Peyer's patch (tissue), 4 donors: ENCODE data around the gene ZNF667.

Source experiments
- POLR2A ChIP-seq, 2 donors: fragments of 450-650 bp; IDR thresholded peaks; one replicate each; pipeline ENCODE4 v1.5.1; 2017; ENCODE audit warnings: antibody characterized with exemption in 2 of 2, mild to moderate bottlenecking in 2 of 2, moderate library complexity in 2 of 2
- TF ChIP-seq, protein P1 (sequence below), 6 experiments: fragments of 450-650 bp in 4 of 6; fragments of 200-600 bp in 2 of 6; sonication (generic) in 1 of 6; IDR thresholded peaks; one replicate each; pipeline ENCODE4 v1.5.1; 2017 to 2019; ENCODE audit warnings: antibody characterized with exemption in 6 of 6, mild to moderate bottlenecking in 3 of 6, moderate library complexity in 1 of 6

DNA sequence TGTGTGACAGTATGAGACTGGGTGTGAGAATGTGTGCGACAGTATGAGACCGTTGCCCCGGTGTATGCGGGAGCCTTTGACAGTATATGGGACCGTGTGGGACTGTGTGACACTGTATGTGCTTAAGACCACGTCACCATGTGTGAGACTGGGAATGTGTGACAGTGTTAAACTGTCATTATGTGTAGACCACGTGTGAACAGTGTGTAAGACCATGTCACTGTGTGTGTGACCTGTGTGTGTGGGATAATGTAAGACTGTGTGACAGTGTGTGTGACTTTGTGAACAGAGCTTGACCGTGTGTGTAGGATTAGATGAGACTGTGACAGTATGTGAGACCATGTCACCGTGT lies 72.5 kb downstream of the ZNF667 start:
- TF ChIP-seq, protein P1, sequence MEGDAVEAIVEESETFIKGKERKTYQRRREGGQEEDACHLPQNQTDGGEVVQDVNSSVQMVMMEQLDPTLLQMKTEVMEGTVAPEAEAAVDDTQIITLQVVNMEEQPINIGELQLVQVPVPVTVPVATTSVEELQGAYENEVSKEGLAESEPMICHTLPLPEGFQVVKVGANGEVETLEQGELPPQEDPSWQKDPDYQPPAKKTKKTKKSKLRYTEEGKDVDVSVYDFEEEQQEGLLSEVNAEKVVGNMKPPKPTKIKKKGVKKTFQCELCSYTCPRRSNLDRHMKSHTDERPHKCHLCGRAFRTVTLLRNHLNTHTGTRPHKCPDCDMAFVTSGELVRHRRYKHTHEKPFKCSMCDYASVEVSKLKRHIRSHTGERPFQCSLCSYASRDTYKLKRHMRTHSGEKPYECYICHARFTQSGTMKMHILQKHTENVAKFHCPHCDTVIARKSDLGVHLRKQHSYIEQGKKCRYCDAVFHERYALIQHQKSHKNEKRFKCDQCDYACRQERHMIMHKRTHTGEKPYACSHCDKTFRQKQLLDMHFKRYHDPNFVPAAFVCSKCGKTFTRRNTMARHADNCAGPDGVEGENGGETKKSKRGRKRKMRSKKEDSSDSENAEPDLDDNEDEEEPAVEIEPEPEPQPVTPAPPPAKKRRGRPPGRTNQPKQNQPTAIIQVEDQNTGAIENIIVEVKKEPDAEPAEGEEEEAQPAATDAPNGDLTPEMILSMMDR (IDR thresholded peaks at IDR 0.05): no peak
- no peak for TF ChIP-seq POLR2A (IDR thresholded peaks at IDR 0.05)
